ENCODE measurements around the gene TDO2.
"Not testable (repeated sequence)": the region's sequence is repeated elsewhere in the genome, so short reads cannot be mapped to it uniquely, and the experiment has no call there.

The TDO2 gene

GRCh38 chr4:155903453-155903852, at the start of gene TDO2:
Gene TDO2 (plus strand): TSS chr4:155903696. CDS start chr4:155903759, 63 bp downstream.
- no peak for FAIRE-seq

- no peak for FAIRE-seq
Measured at GRCh38 chr4:155854582-155855226, 48.8 kb upstream of the TDO2 start.

GRCh38 chr4:155855897-155856296, 47.6 kb upstream of the TDO2 start:
- FAIRE-seq: no peak

- no peak for FAIRE-seq
Measured at GRCh38 chr4:155866177-155866576, 37.3 kb upstream of the TDO2 start, which contains the start of gene ASIC5. Gene ASIC5 (minus strand): TSS chr4:155866277. CDS start chr4:155866226, 51 bp downstream.

GRCh38 chr4:155875878-155876277, 27.6 kb upstream of the TDO2 start:
- FAIRE-seq: no peak

GRCh38 chr4:155877971-155878370, 25.5 kb upstream of the TDO2 start:
- no peak for FAIRE-seq

- FAIRE-seq: no peak
Measured at GRCh38 chr4:155878611-155879010, 24.9 kb upstream of the TDO2 start.

- FAIRE-seq: no peak
Measured at GRCh38 chr4:155879767-155880166, 23.7 kb upstream of the TDO2 start.

GRCh38 chr4:155881555-155881954, 21.9 kb upstream of the TDO2 start:
- FAIRE-seq: no peak

- FAIRE-seq: no peak
Measured at GRCh38 chr4:155883895-155884294, 19.6 kb upstream of the TDO2 start.

- FAIRE-seq: no peak
Measured at GRCh38 chr4:155885666-155886065, 17.8 kb upstream of the TDO2 start.

GRCh38 chr4:155887045-155887444, 16.5 kb upstream of the TDO2 start:
- no peak for FAIRE-seq

- FAIRE-seq: no peak
Measured at GRCh38 chr4:155887847-155888570, 15.5 kb upstream of the TDO2 start.

GRCh38 chr4:155889031-155889793, 14.3 kb upstream of the TDO2 start:
- no peak for FAIRE-seq

- no peak for FAIRE-seq
Measured at GRCh38 chr4:155889946-155890345, 13.6 kb upstream of the TDO2 start.

- FAIRE-seq: no peak
Measured at GRCh38 chr4:155891058-155891457, 12.4 kb upstream of the TDO2 start.

- not testable (repeated sequence) for FAIRE-seq
Measured at GRCh38 chr4:155898371-155898770, 5.1 kb upstream of the TDO2 start.

GRCh38 chr4:155899891-155900290, 3.6 kb upstream of the TDO2 start:
- no peak for FAIRE-seq

- FAIRE-seq: no peak
Measured at GRCh38 chr4:155900381-155900780, 3.1 kb upstream of the TDO2 start.

- no peak for FAIRE-seq
Measured at GRCh38 chr4:155901013-155901412, 2.5 kb upstream of the TDO2 start.

- no peak for FAIRE-seq
Measured at GRCh38 chr4:155904331-155904730, 835 bp downstream of the TDO2 start.

GRCh38 chr4:155906554-155907247, 3.2 kb downstream of the TDO2 start:
- no peak for FAIRE-seq

- FAIRE-seq: no peak
Measured at GRCh38 chr4:155907556-155907955, 4.1 kb downstream of the TDO2 start.

All from A204.1 (cell line).